ENCODE data around the gene TNFSF13. TPM values are rescaled to one million over a fixed set of nuclear protein-coding genes. Genes with fewer than 3 reads are reported as not detected.

TNFSF13 gene
- total and polyA plus RNA-seq, 12 donors, result 4.1 to 25.0 (median 7.6) TPM

GRCh38 chr17:7553356-7553755 is 5.2 kb upstream of the TNFSF13 start:
- Histone ChIP-seq H3K9me3 (no peaks in the 10 kb centered on the region), H3K4me3 (peak overlapping the region in 1 of 10 donors; percentile 9), H3K4me1 (peaks cover 15 to 81% (median 25%) of the 10 kb centered on the region in 9 donors), H3K27ac (peak overlapping the region in 3 of 10 donors; percentile 39 to 85 (median 62)), H3K27me3 (no peaks in the 10 kb centered on the region), H3K36me3 (peaks cover 0 to 34% (median 10%) of the 10 kb centered on the region in 9 donors)
- WGBS, 2 donors, result 97 to 100% methylated on average over 1 of the region's 1 CpG
- DNase-seq (no peak), ATAC-seq (no peak)
- intact Hi-C loops (cut with DNase I), result loop anchor here in 1 of 10 donors (10.0 kb wide), 1 partner anchor 119 kb away; the partner anchor contains the start of genes FGF11 and TMEM102
- TF ChIP-seq, protein P1, sequence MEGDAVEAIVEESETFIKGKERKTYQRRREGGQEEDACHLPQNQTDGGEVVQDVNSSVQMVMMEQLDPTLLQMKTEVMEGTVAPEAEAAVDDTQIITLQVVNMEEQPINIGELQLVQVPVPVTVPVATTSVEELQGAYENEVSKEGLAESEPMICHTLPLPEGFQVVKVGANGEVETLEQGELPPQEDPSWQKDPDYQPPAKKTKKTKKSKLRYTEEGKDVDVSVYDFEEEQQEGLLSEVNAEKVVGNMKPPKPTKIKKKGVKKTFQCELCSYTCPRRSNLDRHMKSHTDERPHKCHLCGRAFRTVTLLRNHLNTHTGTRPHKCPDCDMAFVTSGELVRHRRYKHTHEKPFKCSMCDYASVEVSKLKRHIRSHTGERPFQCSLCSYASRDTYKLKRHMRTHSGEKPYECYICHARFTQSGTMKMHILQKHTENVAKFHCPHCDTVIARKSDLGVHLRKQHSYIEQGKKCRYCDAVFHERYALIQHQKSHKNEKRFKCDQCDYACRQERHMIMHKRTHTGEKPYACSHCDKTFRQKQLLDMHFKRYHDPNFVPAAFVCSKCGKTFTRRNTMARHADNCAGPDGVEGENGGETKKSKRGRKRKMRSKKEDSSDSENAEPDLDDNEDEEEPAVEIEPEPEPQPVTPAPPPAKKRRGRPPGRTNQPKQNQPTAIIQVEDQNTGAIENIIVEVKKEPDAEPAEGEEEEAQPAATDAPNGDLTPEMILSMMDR (IDR thresholded peaks at IDR 0.05), result no peak

DNA sequence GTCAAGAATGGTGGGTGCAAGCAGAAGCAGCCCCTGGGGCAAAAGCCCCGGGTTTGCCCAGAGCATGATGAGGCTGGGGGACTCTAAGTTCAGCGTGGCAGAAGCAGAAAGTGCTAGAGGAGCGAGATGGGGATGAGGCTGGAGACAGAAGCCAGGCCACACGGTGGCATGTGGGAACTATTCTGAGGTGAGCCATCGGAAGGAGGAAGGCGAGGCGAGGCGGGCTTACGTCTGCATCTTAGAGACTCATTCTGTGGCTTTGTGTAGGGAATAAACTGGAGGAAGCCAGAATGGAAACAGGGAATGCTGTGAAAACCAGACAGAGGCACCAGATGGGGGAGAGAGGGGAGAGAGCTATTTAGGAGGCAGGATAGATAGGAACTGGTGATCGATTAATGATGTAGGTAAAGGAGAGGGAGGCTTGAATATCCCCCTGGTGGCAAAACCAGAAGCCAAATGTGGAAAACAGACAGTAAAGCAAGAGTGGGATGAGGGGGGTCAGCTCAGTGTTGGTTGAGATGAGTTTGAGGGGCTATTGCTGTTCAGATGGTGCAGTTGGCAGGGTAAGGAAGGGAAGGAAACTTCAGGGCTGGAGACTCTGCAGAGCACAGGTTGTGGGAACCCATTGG is 3.1 kb upstream of the TNFSF13 start:
- H3K4me3 ChIP-seq, result no peak overlapping the region
- H3K36me3 ChIP-seq, result peaks cover 0 to 39% (median 10%) of the 10 kb centered on the region in 9 donors
- peaks cover 30 to 85% (median 36%) of the 10 kb centered on the region in 9 donors for H3K4me1 ChIP-seq
- intact Hi-C loops (cut with DNase I), result loop anchor here in 3 of 10 donors (5.0 to 10.0 kb wide), 3 partner anchors 43 to 121 kb away; partner anchors contain the start of genes FGF11 (in 2 of the 3) and TMEM102 (in 2 of the 3)
- TF ChIP-seq, protein P1 (IDR thresholded peaks at IDR 0.05), result no peak
- no peak overlapping the region for H3K27ac ChIP-seq
- no peak for DNase-seq
- WGBS, 2 donors, result 58 to 66% methylated on average over 10 of the region's 10 CpGs
- ATAC-seq, result no peak
- H3K27me3 ChIP-seq, result no peaks in the 10 kb centered on the region
- H3K9me3 ChIP-seq, result no peaks in the 10 kb centered on the region

GRCh38 chr17:7556627-7557026 is 1.9 kb upstream of the TNFSF13 start:
- no peak for ATAC-seq
- peaks cover 35 to 85% (median 45%) of the 10 kb centered on the region in 9 donors for H3K4me1 ChIP-seq
- WGBS, 2 donors, result 79% methylated on average over 12 of the region's 12 CpGs

GRCh38 chr17:7557147-7557764 is 1.3 kb upstream of the TNFSF13 start:
- DNase-seq (no peak), ATAC-seq (no peak)
- no peaks in the 10 kb centered on the region for H3K9me3 ChIP-seq
- TF ChIP-seq, protein P1 (IDR thresholded peaks at IDR 0.05), result no peak
- intact Hi-C loops (cut with DNase I), result loop anchor here in 5 of 10 donors (2.0 to 10.0 kb wide), 5 partner anchors 42 to 122 kb away; partner anchors contain the start of genes FGF11 (in 2 of the 5) and TMEM102 (in 2 of the 5)
- H3K4me1 ChIP-seq, result peaks cover 35 to 80% (median 46%) of the 10 kb centered on the region in 9 donors
- peak overlapping the region in 5 of 10 donors; percentile 39 to 96 (median 84) for H3K4me3 ChIP-seq
- peaks cover 0 to 24% (median 0%) of the 10 kb centered on the region in 9 donors for H3K36me3 ChIP-seq
- no peaks in the 10 kb centered on the region for H3K27me3 ChIP-seq
- 61 to 64% methylated on average over 18 to 19 of the region's 19 CpGs for WGBS, 2 donors
- peak overlapping the region; percentile 82 to 99 (median 94) for H3K27ac ChIP-seq

More at GRCh38 chr17:7556627-7557026, 1.9 kb upstream of the TNFSF13 start:
- intact Hi-C loops (cut with DNase I), result loop anchor here in 5 of 10 donors (2.0 to 10.0 kb wide), 5 partner anchors 42 to 122 kb away; partner anchors contain the start of genes FGF11 (in 2 of the 5) and TMEM102 (in 2 of the 5)
- Histone ChIP-seq H3K4me3 (no peak overlapping the region), H3K36me3 (peaks cover 0 to 27% (median 0%) of the 10 kb centered on the region in 9 donors), H3K9me3 (no peaks in the 10 kb centered on the region), H3K27me3 (no peaks in the 10 kb centered on the region), H3K27ac (peak overlapping the region in 8 of 10 donors; percentile 91 to 99 (median 95))
- no peak for DNase-seq
- TF ChIP-seq, protein P1 (IDR thresholded peaks at IDR 0.05), result no peak
